Prostate gland (tissue), 2 donors: Measurements from ENCODE around the gene RHOU.

Experiments used
- POLR2A ChIP-seq: fragments of 450-650 bp; IDR thresholded peaks from one replicate; pipeline ENCODE4 v1.6.1; 2016; ENCODE audit warnings: antibody characterized with exemption, mild to moderate bottlenecking
- POLR2AphosphoS5 ChIP-seq: sonication (generic); formaldehyde crosslinking; IDR thresholded peaks from one replicate; pipeline ENCODE4 v1.6.1; 2017; ENCODE audit warnings: antibody characterized with exemption
- TF ChIP-seq, protein P1 (sequence below), 4 experiments: fragments of 200-600 bp in 2 of 4; fragments of 450-650 bp in 2 of 4; sonication (generic) in 2 of 4; IDR thresholded peaks; 1 replicate in 3 of 4; 2 replicates in 1 of 4; pipeline ENCODE4 v1.5.1; 2016 to 2019; ENCODE audit warnings: antibody characterized with exemption in 4 of 4, mild to moderate bottlenecking in 2 of 4, moderate library complexity in 2 of 4

DNA sequence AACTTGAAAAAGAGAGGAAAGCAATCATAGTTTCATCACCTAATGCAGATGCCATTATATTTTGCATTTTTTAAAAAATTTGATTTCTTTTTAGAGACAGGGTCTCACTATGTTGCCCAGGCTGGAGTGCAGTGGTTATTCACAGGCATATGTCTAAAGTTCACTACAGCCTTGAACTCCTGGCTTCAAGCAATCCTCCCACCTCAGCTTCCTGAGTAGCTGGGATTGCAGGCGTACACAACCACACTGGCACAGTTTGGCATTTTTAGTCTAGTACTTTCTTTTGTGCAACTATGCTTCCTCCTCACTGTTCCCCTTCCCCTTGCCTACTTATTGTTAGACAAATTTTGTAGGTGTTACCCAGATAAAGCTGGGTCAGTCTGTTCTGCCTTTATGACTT lies 18.0 kb downstream of the RHOU start:
- TF ChIP-seq POLR2A (no peak), POLR2AphosphoS5 (no peak)
- TF ChIP-seq, protein P1, sequence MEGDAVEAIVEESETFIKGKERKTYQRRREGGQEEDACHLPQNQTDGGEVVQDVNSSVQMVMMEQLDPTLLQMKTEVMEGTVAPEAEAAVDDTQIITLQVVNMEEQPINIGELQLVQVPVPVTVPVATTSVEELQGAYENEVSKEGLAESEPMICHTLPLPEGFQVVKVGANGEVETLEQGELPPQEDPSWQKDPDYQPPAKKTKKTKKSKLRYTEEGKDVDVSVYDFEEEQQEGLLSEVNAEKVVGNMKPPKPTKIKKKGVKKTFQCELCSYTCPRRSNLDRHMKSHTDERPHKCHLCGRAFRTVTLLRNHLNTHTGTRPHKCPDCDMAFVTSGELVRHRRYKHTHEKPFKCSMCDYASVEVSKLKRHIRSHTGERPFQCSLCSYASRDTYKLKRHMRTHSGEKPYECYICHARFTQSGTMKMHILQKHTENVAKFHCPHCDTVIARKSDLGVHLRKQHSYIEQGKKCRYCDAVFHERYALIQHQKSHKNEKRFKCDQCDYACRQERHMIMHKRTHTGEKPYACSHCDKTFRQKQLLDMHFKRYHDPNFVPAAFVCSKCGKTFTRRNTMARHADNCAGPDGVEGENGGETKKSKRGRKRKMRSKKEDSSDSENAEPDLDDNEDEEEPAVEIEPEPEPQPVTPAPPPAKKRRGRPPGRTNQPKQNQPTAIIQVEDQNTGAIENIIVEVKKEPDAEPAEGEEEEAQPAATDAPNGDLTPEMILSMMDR (IDR thresholded peaks at IDR 0.05) = no peak
